ENCODE results near the gene ALLC. TPM values are rescaled to one million over a fixed set of nuclear protein-coding genes. Genes with fewer than 3 reads are reported as not detected.

ALLC gene
- total and polyA plus RNA-seq, 2 experiments from 2014 or later: not detected

GRCh38 chr2:3712831-3713503, 55.0 kb downstream of the ALLC start:
- no peak overlapping the region for H3K4me3 ChIP-seq
- H3K79me2 ChIP-seq: no peaks in the 10 kb centered on the region
- no peak overlapping the region for H3K27ac ChIP-seq
- H3K4me2 ChIP-seq: no peak overlapping the region
- H3K9me2 ChIP-seq (replicated peaks; ENCODE audit: insufficient read depth): no peaks in the 10 kb centered on the region
- no peaks in the 10 kb centered on the region for H3K27me3 ChIP-seq
- DNase-seq (ENCODE audit: low spot score): no peak
- 86% methylated on average over 10 of the region's 10 CpGs for WGBS (ENCODE audit: low lambda C conversion rate, missing lambda C conversion rate)
- H3K9me3 ChIP-seq (ENCODE audit: low read depth): no peaks in the 10 kb centered on the region
- TF ChIP-seq EZH2phosphoT487 (IDR thresholded peaks at IDR 0.05; ENCODE audit: low read depth, severe bottlenecking, unreplicated experiment) (no peak), EZH2 (IDR thresholded peaks at IDR 0.05; ENCODE audit: borderline replicate concordance) (no peak), CTCF (IDR thresholded peaks at IDR 0.05; ENCODE audit: poor library complexity) (no peak)
- H4K20me1 ChIP-seq (ENCODE audit: insufficient read depth, poor library complexity, severe bottlenecking): no peaks in the 10 kb centered on the region
- H2AFZ ChIP-seq: no peak overlapping the region
- H3K4me1 ChIP-seq (ENCODE audit: insufficient read depth): no peaks in the 10 kb centered on the region
- H3K36me3 ChIP-seq (replicated peaks; ENCODE audit: insufficient read depth, low read depth): no peaks in the 10 kb centered on the region

- Histone ChIP-seq H3K4me2 (no peak overlapping the region), H4K20me1 (ENCODE audit: insufficient read depth, poor library complexity, severe bottlenecking) (no peaks in the 10 kb centered on the region), H3K27me3 (no peaks in the 10 kb centered on the region), H3K36me3 (replicated peaks; ENCODE audit: insufficient read depth, low read depth) (no peaks in the 10 kb centered on the region), H3K4me1 (ENCODE audit: insufficient read depth) (no peaks in the 10 kb centered on the region), H3K27ac (no peak overlapping the region), H2AFZ (no peak overlapping the region), H3K9me3 (ENCODE audit: low read depth) (no peaks in the 10 kb centered on the region), H3K4me3 (no peak overlapping the region), H3K79me2 (no peaks in the 10 kb centered on the region), H3K9me2 (replicated peaks; ENCODE audit: insufficient read depth) (no peaks in the 10 kb centered on the region)
- no peak for DNase-seq (ENCODE audit: low spot score)
- TF ChIP-seq EZH2 (IDR thresholded peaks at IDR 0.05; ENCODE audit: borderline replicate concordance): no peak
- TF ChIP-seq EZH2phosphoT487 (IDR thresholded peaks at IDR 0.05; ENCODE audit: low read depth, severe bottlenecking, unreplicated experiment): no peak
- no peak for TF ChIP-seq CTCF (IDR thresholded peaks at IDR 0.05; ENCODE audit: poor library complexity)
- 77% methylated on average over 8 of the region's 8 CpGs for whole genome bisulfite sequencing (ENCODE audit: low lambda C conversion rate, missing lambda C conversion rate)
Observed at GRCh38 chr2:3718679-3719078, 60.7 kb downstream of the ALLC start.

- no peaks in the 10 kb centered on the region for H3K9me3 ChIP-seq (ENCODE audit: low read depth)
- no peaks in the 10 kb centered on the region for H3K4me1 ChIP-seq (ENCODE audit: insufficient read depth)
- H4K20me1 ChIP-seq (ENCODE audit: insufficient read depth, poor library complexity, severe bottlenecking): no peaks in the 10 kb centered on the region
- DNase-seq (ENCODE audit: low spot score): no peak
- H3K27me3 ChIP-seq: no peaks in the 10 kb centered on the region
- H3K36me3 ChIP-seq (replicated peaks; ENCODE audit: insufficient read depth, low read depth): no peaks in the 10 kb centered on the region
- H2AFZ ChIP-seq: no peak overlapping the region
- TF ChIP-seq CTCF (IDR thresholded peaks at IDR 0.05; ENCODE audit: poor library complexity): no peak
- no peak for TF ChIP-seq EZH2 (IDR thresholded peaks at IDR 0.05; ENCODE audit: borderline replicate concordance)
- TF ChIP-seq EZH2phosphoT487 (IDR thresholded peaks at IDR 0.05; ENCODE audit: low read depth, severe bottlenecking, unreplicated experiment): no peak
- H3K79me2 ChIP-seq: no peaks in the 10 kb centered on the region
- H3K4me2 ChIP-seq: no peak overlapping the region
- H3K4me3 ChIP-seq: no peak overlapping the region
- 90% methylated on average over 11 of the region's 11 CpGs for WGBS (ENCODE audit: low lambda C conversion rate, missing lambda C conversion rate)
- H3K9me2 ChIP-seq (replicated peaks; ENCODE audit: insufficient read depth): no peaks in the 10 kb centered on the region
- H3K27ac ChIP-seq: no peak overlapping the region
Observed at GRCh38 chr2:3725002-3725401, 67.0 kb downstream of the ALLC start.

All from hepatocyte (in vitro differentiated cells).